ENCODE results near the gene PDE11A. TPM values are rescaled to one million over a fixed set of nuclear protein-coding genes. Genes with fewer than 3 reads are reported as not detected.

Gene PDE11A
- total and polyA plus RNA-seq, 2 experiments from 2014 or later: 0.08 to 0.73 TPM

DNA sequence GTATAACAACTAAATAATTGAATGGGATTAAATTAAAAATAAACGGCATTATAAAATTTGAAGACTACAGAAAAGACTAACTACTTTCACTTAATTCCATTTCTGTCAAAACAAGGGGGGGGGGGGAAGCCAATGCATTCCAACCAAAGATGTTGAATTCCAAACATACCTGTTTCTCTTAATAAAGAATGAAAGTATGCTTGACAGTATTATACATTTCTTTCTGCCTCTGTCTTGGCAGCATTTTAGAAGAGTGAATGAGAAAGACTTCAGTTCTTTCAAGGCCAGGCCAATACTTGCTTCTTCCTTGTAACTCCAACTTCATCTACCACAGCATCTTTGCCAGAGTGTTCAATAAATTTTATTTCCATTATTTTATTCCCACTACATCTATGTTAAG is 65.9 kb downstream of the PDE11A start:
- TF ChIP-seq ZNF331 (CRISPR knock-in tag; IDR thresholded peaks at IDR 0.05; ENCODE audit: low read depth): no peak
- TF ChIP-seq, protein P1, sequence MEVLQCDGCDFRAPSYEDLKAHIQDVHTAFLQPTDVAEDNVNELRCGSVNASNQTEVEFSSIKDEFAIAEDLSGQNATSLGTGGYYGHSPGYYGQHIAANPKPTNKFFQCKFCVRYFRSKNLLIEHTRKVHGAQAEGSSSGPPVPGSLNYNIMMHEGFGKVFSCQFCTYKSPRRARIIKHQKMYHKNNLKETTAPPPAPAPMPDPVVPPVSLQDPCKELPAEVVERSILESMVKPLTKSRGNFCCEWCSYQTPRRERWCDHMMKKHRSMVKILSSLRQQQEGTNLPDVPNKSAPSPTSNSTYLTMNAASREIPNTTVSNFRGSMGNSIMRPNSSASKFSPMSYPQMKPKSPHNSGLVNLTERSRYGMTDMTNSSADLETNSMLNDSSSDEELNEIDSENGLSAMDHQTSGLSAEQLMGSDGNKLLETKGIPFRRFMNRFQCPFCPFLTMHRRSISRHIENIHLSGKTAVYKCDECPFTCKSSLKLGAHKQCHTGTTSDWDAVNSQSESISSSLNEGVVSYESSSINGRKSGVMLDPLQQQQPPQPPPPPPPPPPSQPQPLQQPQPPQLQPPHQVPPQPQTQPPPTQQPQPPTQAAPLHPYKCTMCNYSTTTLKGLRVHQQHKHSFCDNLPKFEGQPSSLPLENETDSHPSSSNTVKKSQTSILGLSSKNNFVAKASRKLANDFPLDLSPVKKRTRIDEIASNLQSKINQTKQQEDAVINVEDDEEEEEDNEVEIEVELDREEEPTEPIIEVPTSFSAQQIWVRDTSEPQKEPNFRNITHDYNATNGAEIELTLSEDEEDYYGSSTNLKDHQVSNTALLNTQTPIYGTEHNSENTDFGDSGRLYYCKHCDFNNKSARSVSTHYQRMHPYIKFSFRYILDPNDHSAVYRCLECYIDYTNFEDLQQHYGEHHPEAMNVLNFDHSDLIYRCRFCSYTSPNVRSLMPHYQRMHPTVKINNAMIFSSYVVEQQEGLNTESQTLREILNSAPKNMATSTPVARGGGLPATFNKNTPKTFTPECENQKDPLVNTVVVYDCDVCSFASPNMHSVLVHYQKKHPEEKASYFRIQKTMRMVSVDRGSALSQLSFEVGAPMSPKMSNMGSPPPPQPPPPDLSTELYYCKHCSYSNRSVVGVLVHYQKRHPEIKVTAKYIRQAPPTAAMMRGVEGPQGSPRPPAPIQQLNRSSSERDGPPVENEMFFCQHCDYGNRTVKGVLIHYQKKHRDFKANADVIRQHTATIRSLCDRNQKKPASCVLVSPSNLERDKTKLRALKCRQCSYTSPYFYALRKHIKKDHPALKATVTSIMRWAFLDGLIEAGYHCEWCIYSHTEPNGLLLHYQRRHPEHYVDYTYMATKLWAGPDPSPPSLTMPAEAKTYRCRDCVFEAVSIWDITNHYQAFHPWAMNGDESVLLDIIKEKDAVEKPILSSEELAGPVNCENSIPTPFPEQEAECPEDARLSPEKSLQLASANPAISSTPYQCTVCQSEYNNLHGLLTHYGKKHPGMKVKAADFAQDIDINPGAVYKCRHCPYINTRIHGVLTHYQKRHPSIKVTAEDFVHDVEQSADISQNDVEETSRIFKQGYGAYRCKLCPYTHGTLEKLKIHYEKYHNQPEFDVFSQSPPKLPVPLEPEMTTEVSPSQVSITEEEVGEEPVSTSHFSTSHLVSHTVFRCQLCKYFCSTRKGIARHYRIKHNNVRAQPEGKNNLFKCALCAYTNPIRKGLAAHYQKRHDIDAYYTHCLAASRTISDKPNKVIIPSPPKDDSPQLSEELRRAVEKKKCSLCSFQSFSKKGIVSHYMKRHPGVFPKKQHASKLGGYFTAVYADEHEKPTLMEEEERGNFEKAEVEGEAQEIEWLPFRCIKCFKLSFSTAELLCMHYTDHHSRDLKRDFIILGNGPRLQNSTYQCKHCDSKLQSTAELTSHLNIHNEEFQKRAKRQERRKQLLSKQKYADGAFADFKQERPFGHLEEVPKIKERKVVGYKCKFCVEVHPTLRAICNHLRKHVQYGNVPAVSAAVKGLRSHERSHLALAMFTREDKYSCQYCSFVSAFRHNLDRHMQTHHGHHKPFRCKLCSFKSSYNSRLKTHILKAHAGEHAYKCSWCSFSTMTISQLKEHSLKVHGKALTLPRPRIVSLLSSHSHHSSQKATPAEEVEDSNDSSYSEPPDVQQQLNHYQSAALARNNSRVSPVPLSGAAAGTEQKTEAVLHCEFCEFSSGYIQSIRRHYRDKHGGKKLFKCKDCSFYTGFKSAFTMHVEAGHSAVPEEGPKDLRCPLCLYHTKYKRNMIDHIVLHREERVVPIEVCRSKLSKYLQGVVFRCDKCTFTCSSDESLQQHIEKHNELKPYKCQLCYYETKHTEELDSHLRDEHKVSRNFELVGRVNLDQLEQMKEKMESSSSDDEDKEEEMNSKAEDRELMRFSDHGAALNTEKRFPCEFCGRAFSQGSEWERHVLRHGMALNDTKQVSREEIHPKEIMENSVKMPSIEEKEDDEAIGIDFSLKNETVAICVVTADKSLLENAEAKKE (CRISPR knock-in tag; IDR thresholded peaks at IDR 0.05): no peak
- TF ChIP-seq POLR2AphosphoS5 (IDR thresholded peaks at IDR 0.05; ENCODE audit: low read depth): no peak
- no peak for TF ChIP-seq NANOG (IDR thresholded peaks at IDR 0.05; ENCODE audit: borderline replicate concordance)
- no peak overlapping the region for H3K27ac Mint-ChIP-seq
- no peaks in the 10 kb centered on the region for H3K36me3 Mint-ChIP-seq (ENCODE audit: low read depth)
- Histone ChIP-seq H2AFZ (no peak overlapping the region), H3K36me3 (ENCODE audit: insufficient read depth) (no peaks in the 10 kb centered on the region), H4K20me1 (replicated peaks; ENCODE audit: insufficient read depth) (no peaks in the 10 kb centered on the region), H3K4me3 (no peak overlapping the region), H3K4me2 (no peak overlapping the region), H3K27ac (ENCODE audit: low read depth) (no peak overlapping the region), H3K79me2 (replicated peaks; ENCODE audit: insufficient read depth) (no peaks in the 10 kb centered on the region), H3K27me3 (ENCODE audit: insufficient read depth) (no peaks in the 10 kb centered on the region), H3F3A (replicated peaks; ENCODE audit: low read depth) (no peaks in the 10 kb centered on the region), H3K9me2 (ENCODE audit: insufficient read depth) (no peaks in the 10 kb centered on the region), H3K4me1 (ENCODE audit: insufficient read depth) (0 out of 2 replicates have a peak, but pooled peaks cover 3% of the 10 kb centered on the region)
- no peak overlapping the region for H3K4me3 Mint-ChIP-seq
- peak; percentile 16 for DNase-seq (ENCODE audit: low spot score)
- ATAC-seq: no peak
- peaks cover 2% of the 10 kb centered on the region for H3K27me3 Mint-ChIP-seq (ENCODE audit: insufficient read depth, low read depth, poor library complexity)
- no peaks in the 10 kb centered on the region for H3K9me3 Mint-ChIP-seq
- no peaks in the 10 kb centered on the region for H3K4me1 Mint-ChIP-seq

GRCh38 chr2:178005756-178006155 is 66.8 kb downstream of the PDE11A start:
- Histone ChIP-seq H3K36me3 (ENCODE audit: insufficient read depth) (no peaks in the 10 kb centered on the region), H3K27me3 (ENCODE audit: insufficient read depth) (no peaks in the 10 kb centered on the region), H4K20me1 (replicated peaks; ENCODE audit: insufficient read depth) (no peaks in the 10 kb centered on the region), H3K4me3 (no peak overlapping the region), H3K79me2 (replicated peaks; ENCODE audit: insufficient read depth) (no peaks in the 10 kb centered on the region), H3K27ac (ENCODE audit: low read depth) (no peak overlapping the region), H3K9me2 (ENCODE audit: insufficient read depth) (no peaks in the 10 kb centered on the region), H3F3A (replicated peaks; ENCODE audit: low read depth) (no peaks in the 10 kb centered on the region), H2AFZ (no peak overlapping the region), H3K4me1 (ENCODE audit: insufficient read depth) (0 out of 2 replicates have a peak, but pooled peaks cover 3% of the 10 kb centered on the region), H3K4me2 (no peak overlapping the region)
- ATAC-seq (no peak), DNase-seq (ENCODE audit: low spot score) (no peak)
- H3K4me1 Mint-ChIP-seq: no peaks in the 10 kb centered on the region
- no peak overlapping the region for H3K27ac Mint-ChIP-seq
- peaks cover 2% of the 10 kb centered on the region for H3K27me3 Mint-ChIP-seq (ENCODE audit: insufficient read depth, low read depth, poor library complexity)
- H3K4me3 Mint-ChIP-seq: no peak overlapping the region
- no peaks in the 10 kb centered on the region for H3K9me3 Mint-ChIP-seq
- H3K36me3 Mint-ChIP-seq (ENCODE audit: low read depth): no peaks in the 10 kb centered on the region
- TF ChIP-seq, protein P2, sequence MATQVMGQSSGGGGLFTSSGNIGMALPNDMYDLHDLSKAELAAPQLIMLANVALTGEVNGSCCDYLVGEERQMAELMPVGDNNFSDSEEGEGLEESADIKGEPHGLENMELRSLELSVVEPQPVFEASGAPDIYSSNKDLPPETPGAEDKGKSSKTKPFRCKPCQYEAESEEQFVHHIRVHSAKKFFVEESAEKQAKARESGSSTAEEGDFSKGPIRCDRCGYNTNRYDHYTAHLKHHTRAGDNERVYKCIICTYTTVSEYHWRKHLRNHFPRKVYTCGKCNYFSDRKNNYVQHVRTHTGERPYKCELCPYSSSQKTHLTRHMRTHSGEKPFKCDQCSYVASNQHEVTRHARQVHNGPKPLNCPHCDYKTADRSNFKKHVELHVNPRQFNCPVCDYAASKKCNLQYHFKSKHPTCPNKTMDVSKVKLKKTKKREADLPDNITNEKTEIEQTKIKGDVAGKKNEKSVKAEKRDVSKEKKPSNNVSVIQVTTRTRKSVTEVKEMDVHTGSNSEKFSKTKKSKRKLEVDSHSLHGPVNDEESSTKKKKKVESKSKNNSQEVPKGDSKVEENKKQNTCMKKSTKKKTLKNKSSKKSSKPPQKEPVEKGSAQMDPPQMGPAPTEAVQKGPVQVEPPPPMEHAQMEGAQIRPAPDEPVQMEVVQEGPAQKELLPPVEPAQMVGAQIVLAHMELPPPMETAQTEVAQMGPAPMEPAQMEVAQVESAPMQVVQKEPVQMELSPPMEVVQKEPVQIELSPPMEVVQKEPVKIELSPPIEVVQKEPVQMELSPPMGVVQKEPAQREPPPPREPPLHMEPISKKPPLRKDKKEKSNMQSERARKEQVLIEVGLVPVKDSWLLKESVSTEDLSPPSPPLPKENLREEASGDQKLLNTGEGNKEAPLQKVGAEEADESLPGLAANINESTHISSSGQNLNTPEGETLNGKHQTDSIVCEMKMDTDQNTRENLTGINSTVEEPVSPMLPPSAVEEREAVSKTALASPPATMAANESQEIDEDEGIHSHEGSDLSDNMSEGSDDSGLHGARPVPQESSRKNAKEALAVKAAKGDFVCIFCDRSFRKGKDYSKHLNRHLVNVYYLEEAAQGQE (IDR thresholded peaks at IDR 0.05; ENCODE audit: unreplicated experiment): no peak
- TF ChIP-seq EZH2phosphoT487 (IDR thresholded peaks at IDR 0.05; ENCODE audit: unreplicated experiment): no peak
